HepG2 (cell line): ENCODE data around the gene FAM187B. TPM values are rescaled to one million over a fixed set of nuclear protein-coding genes. Genes with fewer than 3 reads are reported as not detected.

ENCODE experiments used
- ATAC-seq: fragments of 200-7000 bp; cut with Tn5 transposase; 3 replicates; pipeline ENCODE4 v1.9.1; 2020; ENCODE audit warnings: mild to moderate bottlenecking, moderate library complexity
- BruUV-seq: library from RNA; stranded (reverse); fragments of 400-500 nt; replicated peaks from 2 replicates; lab custom pipeline; 2021; lab: Mats Ljungman, UMichigan
- CTCF ChIA-PET: fragments of 300-600 bp; formaldehyde crosslinking; extraction: SDS; loops from one replicate; lab custom pipeline; 2021; ENCODE audit warnings: low total read pairs, inconsistent platforms, low intra/inter-chr PET ratio; lab: Yijun Ruan, JAX
- POLR2A ChIA-PET: fragments of 350-600 bp; sonication (Branson Sonifier 250); formaldehyde crosslinking; loops from one replicate; lab custom pipeline; 2020; ENCODE audit warnings: antibody characterized with exemption, inconsistent platforms; lab: Yijun Ruan, JAX
- DNase-seq: peaks from one replicate; pipeline ENCODE4 v3.0.0-alpha.2; 2015; ENCODE audit warnings: low spot score
- FAIRE-seq: peaks from 3 replicates; lab custom pipeline; 2011; peaks lifted over from hg19 to GRCh38; lab: Jason Lieb, UNC
- H2AFZ ChIP-seq: one replicate; pipeline ENCODE4 v1.6.1; 2011; ENCODE audit warnings: low read length, inconsistent platforms
- H3K27ac ChIP-seq: fragments of 300-600 bp; 3 replicates; pipeline ENCODE4 v1.8.0; 2011; ENCODE audit warnings: mixed run types, mild to moderate bottlenecking, mixed read lengths, low read length, inconsistent platforms; ENCODE audit not compliant: insufficient read depth; ENCODE audit errors: extremely low read length
- H3K27me3 ChIP-seq, 2 experiments: fragments of 200-600 bp in 1 of 2; 2 replicates in 1 of 2; 3 replicates in 1 of 2; pipeline versions ENCODE4 v1.6.0 to v1.8.0; 2011; ENCODE audit warnings: low read length in 2 of 2, mild to moderate bottlenecking in 2 of 2, moderate library complexity in 2 of 2, inconsistent platforms in 1 of 2; ENCODE audit not compliant: insufficient read depth in 2 of 2, control insufficient read depth in 1 of 2
- H3K36me3 ChIP-seq, 2 experiments: fragments of 200-600 bp in 1 of 2; replicated peaks in 1 of 2; 2 replicates in 1 of 2; 3 replicates in 1 of 2; pipeline versions ENCODE4 v1.5.1 to v1.8.0; 2011; ENCODE audit warnings: low read length in 2 of 2, inconsistent platforms in 1 of 2; ENCODE audit not compliant: insufficient read depth in 2 of 2, control insufficient read depth in 1 of 2
- H3K4me1 ChIP-seq: 2 replicates; pipeline ENCODE4 v1.5.1; 2012; ENCODE audit warnings: low read length, inconsistent platforms; ENCODE audit not compliant: insufficient read depth
- H3K4me2 ChIP-seq: 2 replicates; pipeline ENCODE4 v1.6.0; 2011; ENCODE audit warnings: low read depth, low read length, inconsistent platforms
- H3K4me3 ChIP-seq, 3 experiments: fragments of 200-600 bp in 1 of 3; sonication (generic), shearing (Covaris generic) in 1 of 3; replicated peaks in 1 of 3; 2 replicates each; pipeline ENCODE4 v1.5.1; 2011 to 2016; ENCODE audit warnings: low read length in 3 of 3, inconsistent platforms in 2 of 3, low read depth in 2 of 3, mild to moderate bottlenecking in 2 of 3, control low read depth in 1 of 3, mixed read lengths in 1 of 3; ENCODE audit not compliant: insufficient read depth in 1 of 3
- H3K79me2 ChIP-seq: one replicate; pipeline ENCODE4 v1.6.1; 2011; ENCODE audit warnings: low read length, inconsistent platforms; ENCODE audit not compliant: insufficient read depth
- H3K9ac ChIP-seq: 2 replicates; pipeline ENCODE4 v1.6.0; 2011; ENCODE audit warnings: mild to moderate bottlenecking, low read depth, low read length, inconsistent platforms; ENCODE audit not compliant: insufficient read depth
- H3K9me3 ChIP-seq: 2 replicates; pipeline ENCODE4 v1.5.1; 2012; ENCODE audit warnings: mild to moderate bottlenecking, low read length
- H4K20me1 ChIP-seq: 2 replicates; pipeline ENCODE4 v1.6.0; 2011; ENCODE audit warnings: inconsistent platforms, mild to moderate bottlenecking, low read length, moderate library complexity; ENCODE audit not compliant: insufficient read depth
- AHR ChIP-seq: IDR thresholded peaks from 2 replicates; pipeline ENCODE4 v1.6.1; 2018; ENCODE audit warnings: missing genetic modification reagents, missing compliant biosample characterization
- CSRNP2 ChIP-seq: sonication (generic); formaldehyde crosslinking; conservative IDR thresholded peaks from 2 replicates; pipeline ENCODE4 v1.8.0; 2022; ENCODE audit warnings: low read depth, missing genetic modification reagents
- DNMT3B ChIP-seq: conservative IDR thresholded peaks from 2 replicates; pipeline ENCODE4 v1.6.1; 2016; ENCODE audit warnings: missing biosample characterization, control low read depth
- ELF3 ChIP-seq: IDR thresholded peaks from 2 replicates; pipeline ENCODE4 v1.6.1; 2016; ENCODE audit warnings: missing genetic modification reagents, missing compliant biosample characterization
- HCFC1 ChIP-seq: fragments of 150-350 bp; IDR thresholded peaks from 2 replicates; pipeline ENCODE4 v1.6.1; 2014; ENCODE audit warnings: low read depth, low read length
- MAF1 ChIP-seq: sonication (generic); formaldehyde crosslinking; IDR thresholded peaks from 2 replicates; pipeline ENCODE4 v1.5.0; 2020; ENCODE audit warnings: missing genetic modification reagents, borderline replicate concordance
- PCBP1 ChIP-seq: fragments of 200-400 bp; formaldehyde crosslinking; IDR thresholded peaks from 2 replicates; pipeline ENCODE4 v1.6.1; 2017; ENCODE audit warnings: mild to moderate bottlenecking, low read depth, low read length, borderline replicate concordance
- REL ChIP-seq: sonication (generic); formaldehyde crosslinking; conservative IDR thresholded peaks from 2 replicates; pipeline ENCODE4 v1.8.0; 2022; ENCODE audit warnings: mild to moderate bottlenecking, missing genetic modification reagents, moderate library complexity
- RFX3 ChIP-seq: IDR thresholded peaks from 2 replicates; pipeline ENCODE4 v1.6.1; 2016; ENCODE audit warnings: missing biosample characterization, missing genetic modification reagents
- SYNCRIP ChIP-seq: fragments of 200-400 bp; formaldehyde crosslinking; IDR thresholded peaks from 2 replicates; pipeline ENCODE4 v1.6.1; 2018; ENCODE audit warnings: mild to moderate bottlenecking, low read depth, low read length; ENCODE audit not compliant: insufficient read depth
- TEAD2 ChIP-seq: sonication (generic); formaldehyde crosslinking; IDR thresholded peaks from 2 replicates; pipeline ENCODE4 v1.9.0; 2021; ENCODE audit warnings: missing genetic modification reagents
- TMF1 ChIP-seq: sonication (generic); formaldehyde crosslinking; IDR thresholded peaks from 2 replicates; pipeline ENCODE4 v1.8.1; 2022; ENCODE audit warnings: low read depth, missing genetic modification reagents
- ZFP90 ChIP-seq: sonication (generic); formaldehyde crosslinking; IDR thresholded peaks from 2 replicates; pipeline ENCODE4 v1.8.0; 2022; ENCODE audit warnings: missing genetic modification reagents, mild to moderate bottlenecking, inconsistent platforms, borderline replicate concordance
- ZNF317 ChIP-seq: sonication (generic); formaldehyde crosslinking; IDR thresholded peaks from 2 replicates; pipeline ENCODE4 v1.5.0; 2020; ENCODE audit warnings: mild to moderate bottlenecking, missing genetic modification reagents
- ZNF503 ChIP-seq: sonication (generic); formaldehyde crosslinking; IDR thresholded peaks from 2 replicates; pipeline ENCODE4 v1.4.0; 2020; ENCODE audit warnings: missing genetic modification reagents
- ZNF513 ChIP-seq: sonication (generic); formaldehyde crosslinking; conservative IDR thresholded peaks from 2 replicates; pipeline ENCODE4 v1.5.0; 2020; ENCODE audit warnings: missing genetic modification reagents
- ZNF746 ChIP-seq: sonication (generic); formaldehyde crosslinking; IDR thresholded peaks from 2 replicates; pipeline ENCODE4 v1.8.0; 2022; ENCODE audit warnings: mild to moderate bottlenecking, missing genetic modification reagents
- ZNF777 ChIP-seq: sonication (generic); formaldehyde crosslinking; IDR thresholded peaks from 2 replicates; pipeline ENCODE4 v1.4.0; 2020; ENCODE audit warnings: missing genetic modification reagents
- WGBS: methylation state at CpG from one replicate; pipeline ENCODE4 v1.1.6; 2017; ENCODE audit warnings: low lambda C conversion rate; 5-methylcytosine and 5-hydroxymethylcytosine counted together
- in situ Hi-C: cut with HindIII; loops from 2 replicates; pipeline ENCODE4 v1.10.0; 2017; ENCODE audit warnings: low pct_unique_long_range_greater_than_20kb; ENCODE audit not compliant: extremely low pct_ligation_motif_present
- intact Hi-C: fragments of 100-400 bp; cut with micrococcal nuclease; formaldehyde crosslinking; loops from one replicate; pipeline ENCODE4 v1.10.0; 2022; ENCODE audit not compliant: unreplicated experiment
- polyA plus RNA-seq, 8 experiments: library from polyadenylated mRNA; depleted of rRNA in 3 of 8; stranded (reverse) in 7 of 8; unstranded in 1 of 8; fragments of >200 nt; fragmentation: Illumina TruSeq in 4 of 8; extraction: Trizol in 4 of 8; gene quantifications; 2 replicates each; pipeline versions ENCODE4 v1.2.1 to v1.2.3, GENCODE V29; 2011 to 2016; ENCODE audit warnings: low read depth in 4 of 8, missing spikeins in 1 of 8, mixed read lengths in 1 of 8; ENCODE audit not compliant: insufficient read depth in 1 of 8
- total RNA-seq, 5 experiments: library from RNA; depleted of rRNA; stranded (reverse); fragments of >200 nt; fragmentation: Illumina TruSeq; extraction: Trizol; gene quantifications; 2 replicates each; pipeline ENCODE4 v1.2.3, GENCODE V29; 2016; ENCODE audit warnings: low read depth in 1 of 5

FAM187B gene
- total and polyA plus RNA-seq, 2 of the 13 experiments (the other 11 are each of a cell fraction or from before 2014, with no cell fraction given), result not detected

- no TSS peak for BruUV-seq
- Histone ChIP-seq H3K79me2 (peaks cover 7% of the 10 kb centered on the region), H3K4me2 (no peak overlapping the region), H3K4me3 (no peak overlapping the region), H3K27ac (no peak overlapping the region), H3K4me1 (peaks cover 13% of the 10 kb centered on the region), H3K27me3 (no peaks in the 10 kb centered on the region), H3K9me3 (no peaks in the 10 kb centered on the region), H3K9ac (no peak overlapping the region), H4K20me1 (no peaks in the 10 kb centered on the region)
- intact Hi-C loops, result no loop called here
- ATAC-seq, result no peak
- POLR2A ChIA-PET, result interaction anchor here (1.1 to 1.2 kb wide), 2 partner anchors 8 to 42 kb away, joined by 4 read pairs; no protein-coding TSS in a partner anchor
- 100% methylated on average over 5 of the region's 5 CpGs for WGBS
- CTCF ChIA-PET, result no interaction called here
- no peak for TF ChIP-seq CSRNP2
- TF ChIP-seq AHR (CRISPR knock-in tag), result no peak
- TF ChIP-seq ZNF746, result no peak
- no peak for TF ChIP-seq SYNCRIP
- TF ChIP-seq TMF1 (CRISPR knock-in tag), result no peak
- TF ChIP-seq ZFP90 (CRISPR knock-in tag), result no peak
- no peak for TF ChIP-seq ZNF503 (CRISPR knock-in tag)
- TF ChIP-seq MAF1 (CRISPR knock-in tag), result no peak
- TF ChIP-seq DNMT3B, result no peak
- no peak for TF ChIP-seq ELF3
- TF ChIP-seq RFX3 (CRISPR knock-in tag), result no peak
- TF ChIP-seq ZNF317 (CRISPR knock-in tag), result no peak
- TF ChIP-seq TEAD2 (CRISPR knock-in tag), result no peak
- no peak for TF ChIP-seq REL (CRISPR knock-in tag)
- no peak for TF ChIP-seq PCBP1
- TF ChIP-seq ZNF777 (CRISPR knock-in tag), result no peak
- no peak for TF ChIP-seq ZNF513
- TF ChIP-seq HCFC1, result no peak
- TF ChIP-seq, all 625 proteins: peak for 0
- FAIRE-seq, result no peak
- DNase-seq, result no peak
- no peak overlapping the region for H2AFZ ChIP-seq
- peaks cover 26 to 47% of the 10 kb centered on the region in 2 experiments for H3K36me3 ChIP-seq
- in situ Hi-C loops, result no loop called here
These were observed 45.8 kb upstream of the FAM187B start for GRCh38 chr19:35274323-35274722.
